Measurements from ENCODE around the gene RASSF5. TPM values are rescaled to one million over a fixed set of nuclear protein-coding genes. Genes with fewer than 3 reads are reported as not detected.

The RASSF5 gene
- total RNA-seq, 1 experiment from 2014 or later: 2.1 TPM

DNA sequence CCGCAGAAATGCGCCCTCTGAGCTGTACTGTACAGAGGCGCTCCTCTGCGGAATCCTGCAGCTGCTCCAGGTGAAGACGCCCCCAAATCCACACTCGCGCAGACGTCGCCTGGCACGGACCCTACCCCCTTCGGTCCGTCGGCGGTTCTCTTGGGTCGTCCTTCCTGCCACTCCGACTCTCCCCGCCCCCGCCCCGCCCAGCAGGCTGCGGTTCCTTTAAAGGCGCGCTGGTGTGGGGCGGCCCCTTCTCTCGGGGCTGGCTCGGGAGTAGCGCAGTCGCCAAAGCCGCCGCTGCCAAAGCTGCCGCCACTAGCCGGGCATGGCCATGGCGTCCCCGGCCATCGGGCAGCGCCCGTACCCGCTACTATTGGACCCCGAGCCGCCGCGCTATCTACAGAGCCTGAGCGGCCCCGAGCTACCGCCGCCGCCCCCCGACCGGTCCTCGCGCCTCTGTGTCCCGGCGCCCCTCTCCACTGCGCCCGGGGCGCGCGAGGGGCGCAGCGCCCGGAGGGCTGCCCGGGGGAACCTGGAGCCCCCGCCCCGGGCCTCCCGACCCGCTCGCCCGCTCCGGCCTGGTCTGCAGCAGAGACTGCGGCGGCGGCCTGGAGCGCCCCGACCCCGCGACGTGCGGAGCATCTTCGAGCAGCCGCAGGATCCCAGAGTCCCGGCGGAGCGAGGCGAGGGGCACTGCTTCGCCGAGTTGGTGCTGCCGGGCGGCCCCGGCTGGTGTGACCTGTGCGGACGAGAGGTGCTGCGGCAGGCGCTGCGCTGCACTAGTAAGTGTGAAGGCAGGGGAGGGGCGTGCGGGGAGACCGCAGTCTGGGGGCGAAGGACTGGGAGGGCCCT lies at the start of gene RASSF5 (continued):
- TF ChIP-seq, protein P1, sequence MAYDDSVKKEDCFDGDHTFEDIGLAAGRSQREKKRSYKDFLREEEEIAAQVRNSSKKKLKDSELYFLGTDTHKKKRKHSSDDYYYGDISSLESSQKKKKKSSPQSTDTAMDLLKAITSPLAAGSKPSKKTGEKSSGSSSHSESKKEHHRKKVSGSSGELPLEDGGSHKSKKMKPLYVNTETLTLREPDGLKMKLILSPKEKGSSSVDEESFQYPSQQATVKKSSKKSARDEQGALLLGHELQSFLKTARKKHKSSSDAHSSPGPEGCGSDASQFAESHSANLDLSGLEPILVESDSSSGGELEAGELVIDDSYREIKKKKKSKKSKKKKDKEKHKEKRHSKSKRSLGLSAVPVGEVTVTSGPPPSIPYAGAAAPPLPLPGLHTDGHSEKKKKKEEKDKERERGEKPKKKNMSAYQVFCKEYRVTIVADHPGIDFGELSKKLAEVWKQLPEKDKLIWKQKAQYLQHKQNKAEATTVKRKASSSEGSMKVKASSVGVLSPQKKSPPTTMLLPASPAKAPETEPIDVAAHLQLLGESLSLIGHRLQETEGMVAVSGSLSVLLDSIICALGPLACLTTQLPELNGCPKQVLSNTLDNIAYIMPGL (CRISPR knock-in tag; IDR thresholded peaks at IDR 0.05): 0 out of 2 replicates have a peak, but pooled peaks have one; percentile 44
- TF ChIP-seq SP1 (CRISPR knock-in tag; conservative IDR thresholded peaks at IDR 0.05) (peak; percentile 80), SMAD3 (CRISPR knock-in tag; IDR thresholded peaks at IDR 0.05; ENCODE audit: borderline replicate concordance) (no peak), NR2C2 (CRISPR knock-in tag; IDR thresholded peaks at IDR 0.05) (no peak), SMAD4 (CRISPR knock-in tag; IDR thresholded peaks at IDR 0.05) (no peak), TEAD1 (CRISPR knock-in tag; IDR thresholded peaks at IDR 0.05) (no peak), ZNF671 (CRISPR knock-in tag; IDR thresholded peaks at IDR 0.05) (no peak), ZNF416 (CRISPR knock-in tag; IDR thresholded peaks at IDR 0.05) (peak; percentile 67; the same call in 1 of the 2 replicates), TEAD4 (CRISPR knock-in tag; IDR thresholded peaks at IDR 0.05) (no peak), ATF1 (CRISPR knock-in tag; IDR thresholded peaks at IDR 0.05) (no peak), NR3C1 (CRISPR knock-in tag; conservative IDR thresholded peaks at IDR 0.05; ENCODE audit: low read depth) (no peak), NFYB (CRISPR knock-in tag; conservative IDR thresholded peaks at IDR 0.05; ENCODE audit: low read depth) (no peak; the same call in 1 of the 2 replicates), NR1H2 (CRISPR knock-in tag; IDR thresholded peaks at IDR 0.05) (no peak)
- TF ChIP-seq, protein P2, sequence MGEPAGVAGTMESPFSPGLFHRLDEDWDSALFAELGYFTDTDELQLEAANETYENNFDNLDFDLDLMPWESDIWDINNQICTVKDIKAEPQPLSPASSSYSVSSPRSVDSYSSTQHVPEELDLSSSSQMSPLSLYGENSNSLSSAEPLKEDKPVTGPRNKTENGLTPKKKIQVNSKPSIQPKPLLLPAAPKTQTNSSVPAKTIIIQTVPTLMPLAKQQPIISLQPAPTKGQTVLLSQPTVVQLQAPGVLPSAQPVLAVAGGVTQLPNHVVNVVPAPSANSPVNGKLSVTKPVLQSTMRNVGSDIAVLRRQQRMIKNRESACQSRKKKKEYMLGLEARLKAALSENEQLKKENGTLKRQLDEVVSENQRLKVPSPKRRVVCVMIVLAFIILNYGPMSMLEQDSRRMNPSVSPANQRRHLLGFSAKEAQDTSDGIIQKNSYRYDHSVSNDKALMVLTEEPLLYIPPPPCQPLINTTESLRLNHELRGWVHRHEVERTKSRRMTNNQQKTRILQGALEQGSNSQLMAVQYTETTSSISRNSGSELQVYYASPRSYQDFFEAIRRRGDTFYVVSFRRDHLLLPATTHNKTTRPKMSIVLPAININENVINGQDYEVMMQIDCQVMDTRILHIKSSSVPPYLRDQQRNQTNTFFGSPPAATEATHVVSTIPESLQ (CRISPR knock-in tag; IDR thresholded peaks at IDR 0.05): no peak
- TF ChIP-seq, protein P3, sequence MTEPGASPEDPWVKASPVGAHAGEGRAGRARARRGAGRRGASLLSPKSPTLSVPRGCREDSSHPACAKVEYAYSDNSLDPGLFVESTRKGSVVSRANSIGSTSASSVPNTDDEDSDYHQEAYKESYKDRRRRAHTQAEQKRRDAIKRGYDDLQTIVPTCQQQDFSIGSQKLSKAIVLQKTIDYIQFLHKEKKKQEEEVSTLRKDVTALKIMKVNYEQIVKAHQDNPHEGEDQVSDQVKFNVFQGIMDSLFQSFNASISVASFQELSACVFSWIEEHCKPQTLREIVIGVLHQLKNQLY (CRISPR knock-in tag; IDR thresholded peaks at IDR 0.05): no peak
- TF ChIP-seq, protein P4, sequence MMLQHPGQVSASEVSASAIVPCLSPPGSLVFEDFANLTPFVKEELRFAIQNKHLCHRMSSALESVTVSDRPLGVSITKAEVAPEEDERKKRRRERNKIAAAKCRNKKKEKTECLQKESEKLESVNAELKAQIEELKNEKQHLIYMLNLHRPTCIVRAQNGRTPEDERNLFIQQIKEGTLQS (CRISPR knock-in tag; conservative IDR thresholded peaks at IDR 0.05): no peak
- TF ChIP-seq, protein P5, sequence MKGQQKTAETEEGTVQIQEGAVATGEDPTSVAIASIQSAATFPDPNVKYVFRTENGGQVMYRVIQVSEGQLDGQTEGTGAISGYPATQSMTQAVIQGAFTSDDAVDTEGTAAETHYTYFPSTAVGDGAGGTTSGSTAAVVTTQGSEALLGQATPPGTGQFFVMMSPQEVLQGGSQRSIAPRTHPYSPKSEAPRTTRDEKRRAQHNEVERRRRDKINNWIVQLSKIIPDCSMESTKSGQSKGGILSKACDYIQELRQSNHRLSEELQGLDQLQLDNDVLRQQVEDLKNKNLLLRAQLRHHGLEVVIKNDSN (CRISPR knock-in tag; IDR thresholded peaks at IDR 0.05): no peak
- TF ChIP-seq, protein P6, sequence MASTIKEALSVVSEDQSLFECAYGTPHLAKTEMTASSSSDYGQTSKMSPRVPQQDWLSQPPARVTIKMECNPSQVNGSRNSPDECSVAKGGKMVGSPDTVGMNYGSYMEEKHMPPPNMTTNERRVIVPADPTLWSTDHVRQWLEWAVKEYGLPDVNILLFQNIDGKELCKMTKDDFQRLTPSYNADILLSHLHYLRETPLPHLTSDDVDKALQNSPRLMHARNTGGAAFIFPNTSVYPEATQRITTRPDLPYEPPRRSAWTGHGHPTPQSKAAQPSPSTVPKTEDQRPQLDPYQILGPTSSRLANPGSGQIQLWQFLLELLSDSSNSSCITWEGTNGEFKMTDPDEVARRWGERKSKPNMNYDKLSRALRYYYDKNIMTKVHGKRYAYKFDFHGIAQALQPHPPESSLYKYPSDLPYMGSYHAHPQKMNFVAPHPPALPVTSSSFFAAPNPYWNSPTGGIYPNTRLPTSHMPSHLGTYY (CRISPR knock-in tag; IDR thresholded peaks at IDR 0.05): no peak

DNA sequence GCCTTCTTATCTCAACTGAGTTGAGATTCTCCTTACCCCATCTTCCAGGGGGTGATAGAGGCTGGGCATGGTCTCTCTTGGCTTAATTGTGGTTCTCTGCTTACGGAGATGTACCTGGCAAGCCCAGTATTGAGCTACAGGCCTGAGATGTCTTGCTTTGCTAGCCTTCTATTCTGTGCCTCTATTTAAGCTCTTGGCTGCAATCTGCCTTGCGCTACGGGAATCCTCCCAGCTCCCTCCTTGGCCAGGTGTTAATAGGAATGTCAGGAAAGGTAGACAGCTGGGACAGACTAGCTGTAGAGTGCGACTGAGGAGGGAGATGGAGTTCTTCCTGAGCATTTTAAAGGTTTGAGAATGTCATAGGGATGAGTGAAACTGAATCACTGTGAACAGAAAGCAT lies 47.6 kb upstream of the RASSF5 start:
- TF ChIP-seq FOXP1 (CRISPR knock-in tag; IDR thresholded peaks at IDR 0.05; ENCODE audit: borderline replicate concordance) (no peak), PRRX2 (CRISPR knock-in tag; IDR thresholded peaks at IDR 0.05) (no peak), GABPB1 (CRISPR knock-in tag; IDR thresholded peaks at IDR 0.05) (no peak)
- no peaks in the 10 kb centered on the region for H3K9me3 Mint-ChIP-seq
- no peak for DNase-seq (ENCODE audit: low spot score)
- peaks cover 16% of the 10 kb centered on the region for H3K4me1 Mint-ChIP-seq
- H3K27me3 Mint-ChIP-seq (ENCODE audit: low read depth): no peaks in the 10 kb centered on the region
- H3K4me3 Mint-ChIP-seq: no peak overlapping the region
- H3K36me3 Mint-ChIP-seq: peaks cover 33% of the 10 kb centered on the region
- ChIA-PET CTCF (interaction anchor here (0.6 to 1.7 kb wide), 3 partner anchors 10 to 20 kb away, joined by 4 to 8 read pairs (median 5); partner anchors contain the start of gene IKBKE), POLR2A (no interaction called here)
- ATAC-seq: no peak
- 0 out of 2 replicates have a peak overlapping the region, but pooled peaks have one; percentile 12 for H3K27ac Mint-ChIP-seq

All from WTC11 (cell line).